GM23338 (cell line): ENCODE results near the gene PHC3. TPM values are rescaled to one million over a fixed set of nuclear protein-coding genes. Genes with fewer than 3 reads are reported as not detected.

Experiments
- ATAC-seq: fragments of 200-7000 bp; cut with Tn5 transposase; 3 replicates; pipeline ENCODE4 v1.9.1; 2020
- DNase-seq: peaks from one replicate; pipeline ENCODE4 v3.0.0-alpha.2; 2015; ENCODE audit warnings: low spot score
- H2AFZ ChIP-seq: fragments of 200-600 bp; sonication (generic); 2 replicates; pipeline ENCODE4 v1.8.0; 2016; ENCODE audit warnings: antibody characterized with exemption, mild to moderate bottlenecking, moderate library complexity
- H3F3A ChIP-seq: fragments of 200-600 bp; sonication (generic); replicated peaks from 2 replicates; pipeline ENCODE4 v1.8.0; 2017; ENCODE audit warnings: antibody characterized with exemption, mixed run types, low read depth
- H3K27ac ChIP-seq: fragments of 200-600 bp; sonication (generic); 2 replicates; pipeline ENCODE4 v1.6.1; 2016; ENCODE audit warnings: low read depth
- H3K27me3 ChIP-seq: fragments of 200-600 bp; sonication (generic); 2 replicates; pipeline ENCODE4 v1.8.0; 2016; ENCODE audit warnings: mild to moderate bottlenecking, mixed run types, moderate library complexity; ENCODE audit not compliant: insufficient read depth
- H3K36me3 ChIP-seq: fragments of 200-600 bp; sonication (generic); 2 replicates; pipeline ENCODE4 v1.8.0; 2016; ENCODE audit warnings: mild to moderate bottlenecking; ENCODE audit not compliant: insufficient read depth
- H3K4me1 ChIP-seq: fragments of 200-600 bp; sonication (generic); 2 replicates; pipeline ENCODE4 v1.8.0; 2016; ENCODE audit warnings: mild to moderate bottlenecking, moderate library complexity; ENCODE audit not compliant: insufficient read depth
- H3K4me2 ChIP-seq: fragments of 200-600 bp; sonication (generic); 2 replicates; pipeline ENCODE4 v1.7.1; 2017; ENCODE audit warnings: mixed run types
- H3K4me3 ChIP-seq: fragments of 200-600 bp; sonication (generic); 2 replicates; pipeline ENCODE4 v1.6.1; 2016; ENCODE audit warnings: mixed run types
- H3K79me2 ChIP-seq: fragments of 200-600 bp; sonication (generic); replicated peaks from 2 replicates; pipeline ENCODE4 v1.8.0; 2017; ENCODE audit warnings: mild to moderate bottlenecking; ENCODE audit not compliant: insufficient read depth
- H3K9me2 ChIP-seq: fragments of 200-600 bp; sonication (generic); 2 replicates; pipeline ENCODE4 v1.8.0; 2017; ENCODE audit not compliant: insufficient read depth
- H4K20me1 ChIP-seq: fragments of 200-600 bp; sonication (generic); replicated peaks from 2 replicates; pipeline ENCODE4 v1.8.0; 2017; ENCODE audit warnings: mild to moderate bottlenecking; ENCODE audit not compliant: insufficient read depth
- H3K27ac Mint-ChIP-seq: 2 replicates; pipeline ENCODE4 v1.8.0; 2020; ENCODE audit warnings: inconsistent platforms, mild to moderate bottlenecking, moderate library complexity, mixed read lengths
- H3K27me3 Mint-ChIP-seq: 3 replicates; pipeline ENCODE4 v1.8.0; 2022; ENCODE audit warnings: low read depth, mild to moderate bottlenecking, moderate library complexity, mixed read lengths, inconsistent platforms; ENCODE audit not compliant: insufficient read depth, poor library complexity
- H3K36me3 Mint-ChIP-seq: 3 replicates; pipeline ENCODE4 v1.8.0; 2021; ENCODE audit warnings: low read depth, mild to moderate bottlenecking, inconsistent platforms, moderate library complexity, mixed read lengths
- H3K4me1 Mint-ChIP-seq: 3 replicates; pipeline ENCODE4 v1.8.0; 2020; ENCODE audit warnings: mild to moderate bottlenecking, inconsistent platforms, mixed read lengths
- H3K4me3 Mint-ChIP-seq: 3 replicates; pipeline ENCODE4 v1.8.0; 2021; ENCODE audit warnings: moderate library complexity, mild to moderate bottlenecking, inconsistent platforms, mixed read lengths
- H3K9me3 Mint-ChIP-seq: 3 replicates; pipeline ENCODE4 v1.8.0; 2020; ENCODE audit warnings: moderate library complexity, mild to moderate bottlenecking, inconsistent platforms, mixed read lengths
- CTCF ChIP-seq, 2 experiments: fragments of 200-600 bp in 1 of 2; sonication (generic) in 1 of 2; conservative IDR thresholded peaks; 2 replicates each; pipeline versions ENCODE4 v1.5.1 to v1.6.1; 2016 to 2017; ENCODE audit warnings: antibody characterized with exemption in 2 of 2, low read depth in 2 of 2, mild to moderate bottlenecking in 2 of 2, moderate library complexity in 1 of 2
- EZH2 ChIP-seq: fragments of 200-600 bp; sonication (generic); IDR thresholded peaks from one replicate; pipeline ENCODE4 v1.8.0; 2017; ENCODE audit warnings: antibody characterized with exemption, mild to moderate bottlenecking, low read depth; ENCODE audit not compliant: unreplicated experiment
- JUNB ChIP-seq: IDR thresholded peaks from one replicate; pipeline ENCODE4 v1.6.1; 2016; ENCODE audit warnings: antibody characterized with exemption; ENCODE audit not compliant: unreplicated experiment
- STAT1 ChIP-seq: IDR thresholded peaks from one replicate; pipeline ENCODE4 v1.6.1; 2016; ENCODE audit warnings: antibody characterized with exemption; ENCODE audit not compliant: unreplicated experiment
- ZNF114 ChIP-seq: fragments of 250-450 bp; sonication (Bioruptor Pico); IDR thresholded peaks from 2 replicates; pipeline ENCODE4 v1.5.0; 2020; ENCODE audit warnings: mild to moderate bottlenecking, moderate library complexity
- ZNF331 ChIP-seq: fragments of 250-450 bp; sonication (Bioruptor Pico); IDR thresholded peaks from 2 replicates; pipeline ENCODE4 v1.5.0; 2020; ENCODE audit warnings: low read depth, mild to moderate bottlenecking, moderate library complexity
- ZNF462 ChIP-seq: fragments of 250-450 bp; sonication (Bioruptor Pico); IDR thresholded peaks from 2 replicates; pipeline ENCODE4 v1.5.0; 2020; ENCODE audit warnings: mild to moderate bottlenecking, moderate library complexity
- polyA plus RNA-seq: library from polyadenylated mRNA; unstranded; fragments of >200 nt; fragmentation: Nextera tagmentation; extraction: Ambion mirVana; gene quantifications from 2 replicates; pipeline ENCODE4 v1.2.1, GENCODE V29; 2016
- total RNA-seq: library from RNA; depleted of rRNA; stranded (reverse); fragments of >200 nt; shearing (Covaris generic); gene quantifications from 2 replicates; pipeline ENCODE4 v1.2.3, GENCODE V29; 2014
- TF ChIP-seq, protein P1 (sequence below): IDR thresholded peaks from one replicate; pipeline ENCODE4 v1.6.1; 2018; ENCODE audit warnings: antibody characterized with exemption; ENCODE audit not compliant: unreplicated experiment

The PHC3 gene
- total and polyA plus RNA-seq, 2 experiments from 2014 or later, result 23.9 to 83.5 TPM

DNA sequence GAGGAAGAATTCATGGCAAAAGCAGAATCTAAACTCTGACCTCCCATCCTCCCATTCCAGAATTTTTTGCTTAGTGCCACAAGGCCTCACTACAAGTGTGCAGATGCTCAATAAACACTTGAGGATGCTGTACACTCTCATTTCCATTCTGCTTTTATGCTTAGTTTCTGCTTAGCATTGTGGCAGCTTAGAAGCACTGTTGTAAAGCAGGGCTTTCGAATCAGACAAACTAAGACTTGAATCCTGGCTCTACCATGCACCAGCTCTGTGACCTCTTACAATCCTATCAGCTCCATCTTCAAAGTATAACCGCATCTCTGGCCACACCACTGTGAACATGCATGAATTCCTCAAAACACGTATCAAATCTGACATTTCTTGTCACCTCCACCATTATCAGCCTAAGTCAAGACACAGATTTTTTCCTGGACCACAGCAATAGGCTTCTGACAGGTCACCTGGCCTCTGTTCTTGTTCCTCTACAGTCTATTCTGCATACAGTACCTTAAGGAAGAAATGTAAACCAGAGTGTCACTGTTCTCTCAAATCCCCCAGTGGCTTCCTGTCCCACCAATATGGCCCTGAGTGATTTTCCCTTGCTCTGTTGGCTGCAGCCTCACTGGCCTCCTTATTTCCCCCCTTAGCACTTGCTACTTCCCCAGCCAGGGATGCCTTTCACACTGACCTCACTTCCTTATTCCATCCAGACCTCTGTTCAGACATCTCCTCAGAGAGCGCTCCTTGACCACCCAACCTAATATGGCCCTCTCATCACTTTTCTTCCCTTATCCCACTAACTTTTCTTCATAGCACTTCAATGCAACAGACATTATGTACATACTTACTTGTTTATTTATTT lies 8.1 kb upstream of the PHC3 start:
- no peaks in the 10 kb centered on the region for H3K36me3 ChIP-seq
- no peaks in the 10 kb centered on the region for H3K9me2 ChIP-seq
- Mint-ChIP-seq H3K4me1 (peaks cover 3% of the 10 kb centered on the region; the same call in 2 of the 3 replicates), H3K36me3 (no peaks in the 10 kb centered on the region), H3K4me3 (no peak overlapping the region), H3K27me3 (peaks cover 4% of the 10 kb centered on the region), H3K9me3 (no peaks in the 10 kb centered on the region), H3K27ac (no peak overlapping the region)
- no peak overlapping the region for H3K4me2 ChIP-seq
- no peak for TF ChIP-seq CTCF (conservative IDR thresholded peaks at IDR 0.05; ENCODE audit: low read depth in 2 of 2)
- TF ChIP-seq JUNB, result no peak
- TF ChIP-seq EZH2, result no peak
- no peak for TF ChIP-seq ZNF462 (CRISPR knock-in tag)
- TF ChIP-seq, protein P1, sequence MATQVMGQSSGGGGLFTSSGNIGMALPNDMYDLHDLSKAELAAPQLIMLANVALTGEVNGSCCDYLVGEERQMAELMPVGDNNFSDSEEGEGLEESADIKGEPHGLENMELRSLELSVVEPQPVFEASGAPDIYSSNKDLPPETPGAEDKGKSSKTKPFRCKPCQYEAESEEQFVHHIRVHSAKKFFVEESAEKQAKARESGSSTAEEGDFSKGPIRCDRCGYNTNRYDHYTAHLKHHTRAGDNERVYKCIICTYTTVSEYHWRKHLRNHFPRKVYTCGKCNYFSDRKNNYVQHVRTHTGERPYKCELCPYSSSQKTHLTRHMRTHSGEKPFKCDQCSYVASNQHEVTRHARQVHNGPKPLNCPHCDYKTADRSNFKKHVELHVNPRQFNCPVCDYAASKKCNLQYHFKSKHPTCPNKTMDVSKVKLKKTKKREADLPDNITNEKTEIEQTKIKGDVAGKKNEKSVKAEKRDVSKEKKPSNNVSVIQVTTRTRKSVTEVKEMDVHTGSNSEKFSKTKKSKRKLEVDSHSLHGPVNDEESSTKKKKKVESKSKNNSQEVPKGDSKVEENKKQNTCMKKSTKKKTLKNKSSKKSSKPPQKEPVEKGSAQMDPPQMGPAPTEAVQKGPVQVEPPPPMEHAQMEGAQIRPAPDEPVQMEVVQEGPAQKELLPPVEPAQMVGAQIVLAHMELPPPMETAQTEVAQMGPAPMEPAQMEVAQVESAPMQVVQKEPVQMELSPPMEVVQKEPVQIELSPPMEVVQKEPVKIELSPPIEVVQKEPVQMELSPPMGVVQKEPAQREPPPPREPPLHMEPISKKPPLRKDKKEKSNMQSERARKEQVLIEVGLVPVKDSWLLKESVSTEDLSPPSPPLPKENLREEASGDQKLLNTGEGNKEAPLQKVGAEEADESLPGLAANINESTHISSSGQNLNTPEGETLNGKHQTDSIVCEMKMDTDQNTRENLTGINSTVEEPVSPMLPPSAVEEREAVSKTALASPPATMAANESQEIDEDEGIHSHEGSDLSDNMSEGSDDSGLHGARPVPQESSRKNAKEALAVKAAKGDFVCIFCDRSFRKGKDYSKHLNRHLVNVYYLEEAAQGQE, result no peak
- no peak for TF ChIP-seq STAT1
- no peak for TF ChIP-seq ZNF331
- no peak for TF ChIP-seq ZNF114
- H3K27me3 ChIP-seq, result no peaks in the 10 kb centered on the region
- H3K79me2 ChIP-seq, result no peaks in the 10 kb centered on the region
- H4K20me1 ChIP-seq, result no peaks in the 10 kb centered on the region
- peak overlapping the region; percentile 70 for H2AFZ ChIP-seq
- H3K4me1 ChIP-seq, result no peaks in the 10 kb centered on the region
- 0 out of 2 replicates have a peak, but pooled peaks cover 6% of the 10 kb centered on the region for H3F3A ChIP-seq
- H3K4me3 ChIP-seq, result no peak overlapping the region
- ATAC-seq (peak; percentile 27; the same call in 2 of the 3 replicates), DNase-seq (no peak)
- no peak overlapping the region for H3K27ac ChIP-seq
